H1 (cell line): ENCODE results near the gene CD248. TPM values are rescaled to one million over a fixed set of nuclear protein-coding genes. Genes with fewer than 3 reads are reported as not detected.

ENCODE experiments used
- CBX8 ChIP-seq: fragments of 300-800, 300-1000 bp; sonication (generic); IDR thresholded peaks from 2 replicates; pipeline ENCODE4 v1.7.1; 2016; ENCODE audit warnings: low read depth, low read length, borderline replicate concordance
- CHD7 ChIP-seq: fragments of 300-600 bp; sonication (generic); IDR thresholded peaks from 2 replicates; pipeline ENCODE4 v1.7.1; 2012; ENCODE audit warnings: low read length, moderate library complexity, mild to moderate bottlenecking, inconsistent platforms; ENCODE audit not compliant: insufficient replicate concordance
- CREB1 ChIP-seq: IDR thresholded peaks from 2 replicates; pipeline ENCODE4 v1.6.1; 2012; ENCODE audit warnings: inconsistent platforms
- RBBP5 ChIP-seq: IDR thresholded peaks from 2 replicates; pipeline ENCODE4 v1.7.1; 2012; ENCODE audit warnings: low read depth, mild to moderate bottlenecking, inconsistent platforms, low read length, moderate library complexity, borderline replicate concordance
- SIX5 ChIP-seq: IDR thresholded peaks from 2 replicates; pipeline ENCODE4 v1.6.1; 2011; ENCODE audit warnings: mild to moderate bottlenecking, low read depth, low read length
- polyA plus RNA-seq, 7 experiments: library from polyadenylated mRNA; depleted of rRNA in 3 of 7; stranded (reverse) in 5 of 7; unstranded in 2 of 7; fragments of >200 nt in 5 of 7; fragments of 200-250 nt in 2 of 7; gene quantifications; 1 replicate in 5 of 7; 2 replicates in 1 of 7; 4 replicates in 1 of 7; pipeline versions ENCODE4 v1.2.1 to v1.2.3, GENCODE V29; 2011 to 2013; ENCODE audit warnings: missing spikeins in 2 of 7, mixed read lengths in 2 of 7
- total RNA-seq: library from RNA; stranded (reverse); fragmentation: NEBNext Ultra II Directional; extraction: Animal tissue kit (Norgen Biotek cat#: 25700); gene quantifications from 2 replicates; pipeline ENCODE4 v1.2.1, GENCODE V29; 2021

Gene CD248
- total and polyA plus RNA-seq, 2 of the 8 experiments (the other 6 are each of a cell fraction or from before 2014, with no cell fraction given) = 2.7 to 3.9 TPM

- TF ChIP-seq CHD7 (no peak), SIX5 (no peak), CREB1 (no peak), CBX8 (no peak), RBBP5 (no peak)
Observed at GRCh38 chr11:66280428-66280827, 36.4 kb downstream of the CD248 start (continued).
